Measurements from ENCODE around the gene ORM1.

The ORM1 gene

DNA sequence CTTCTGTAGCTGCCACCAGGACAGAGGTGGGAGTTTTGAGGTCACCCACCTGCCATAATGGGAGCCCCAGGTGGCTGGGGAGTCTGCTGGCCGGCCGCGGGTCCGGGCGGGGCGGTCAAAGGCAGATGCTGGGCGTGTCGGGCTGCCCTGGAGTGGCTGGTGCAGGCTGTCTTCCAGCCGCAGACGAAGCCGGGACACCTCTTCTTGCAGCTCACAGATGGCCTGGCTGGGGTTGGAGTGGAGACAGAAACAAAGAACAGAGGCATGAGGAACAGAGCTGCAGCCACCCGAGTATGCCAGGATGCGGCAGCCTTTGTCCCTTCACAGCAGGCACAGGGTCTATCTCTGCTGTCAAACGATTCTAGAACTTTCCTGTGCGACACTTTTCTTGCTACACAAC is 24.8 kb downstream of the ORM1 start:
- Histone ChIP-seq H3K4me3 (ENCODE audit: low read length) (no peak overlapping the region), H3K9me2 (replicated peaks; ENCODE audit: insufficient read depth, low read length) (no peaks in the 10 kb centered on the region), H3K27ac (ENCODE audit: low read length) (no peak overlapping the region), H4K20me1 (ENCODE audit: insufficient read depth, low read length) (no peaks in the 10 kb centered on the region), H3K4me1 (ENCODE audit: low read length) (no peaks in the 10 kb centered on the region), H3K36me3 (replicated peaks; ENCODE audit: insufficient read depth, low read length) (peaks cover 23% of the 10 kb centered on the region), H2AFZ (ENCODE audit: low read length) (no peak overlapping the region), H3K27me3 (replicated peaks; ENCODE audit: insufficient read depth, low read length) (no peaks in the 10 kb centered on the region), H3K79me2 (ENCODE audit: low read length) (peaks cover 5% of the 10 kb centered on the region; the same call in 1 of the 2 replicates), H3K9me3 (replicated peaks; ENCODE audit: insufficient read depth, low read length) (no peaks in the 10 kb centered on the region), H3K9ac (ENCODE audit: low read length) (no peak overlapping the region), H3K4me2 (ENCODE audit: low read depth, low read length) (no peak overlapping the region), H3F3A (ENCODE audit: insufficient read depth, low read length) (no peaks in the 10 kb centered on the region)
- TF ChIP-seq, protein P1, sequence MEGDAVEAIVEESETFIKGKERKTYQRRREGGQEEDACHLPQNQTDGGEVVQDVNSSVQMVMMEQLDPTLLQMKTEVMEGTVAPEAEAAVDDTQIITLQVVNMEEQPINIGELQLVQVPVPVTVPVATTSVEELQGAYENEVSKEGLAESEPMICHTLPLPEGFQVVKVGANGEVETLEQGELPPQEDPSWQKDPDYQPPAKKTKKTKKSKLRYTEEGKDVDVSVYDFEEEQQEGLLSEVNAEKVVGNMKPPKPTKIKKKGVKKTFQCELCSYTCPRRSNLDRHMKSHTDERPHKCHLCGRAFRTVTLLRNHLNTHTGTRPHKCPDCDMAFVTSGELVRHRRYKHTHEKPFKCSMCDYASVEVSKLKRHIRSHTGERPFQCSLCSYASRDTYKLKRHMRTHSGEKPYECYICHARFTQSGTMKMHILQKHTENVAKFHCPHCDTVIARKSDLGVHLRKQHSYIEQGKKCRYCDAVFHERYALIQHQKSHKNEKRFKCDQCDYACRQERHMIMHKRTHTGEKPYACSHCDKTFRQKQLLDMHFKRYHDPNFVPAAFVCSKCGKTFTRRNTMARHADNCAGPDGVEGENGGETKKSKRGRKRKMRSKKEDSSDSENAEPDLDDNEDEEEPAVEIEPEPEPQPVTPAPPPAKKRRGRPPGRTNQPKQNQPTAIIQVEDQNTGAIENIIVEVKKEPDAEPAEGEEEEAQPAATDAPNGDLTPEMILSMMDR (IDR thresholded peaks at IDR 0.05; ENCODE audit: low read length) = no peak
- TF ChIP-seq EZH2phosphoT487 (IDR thresholded peaks at IDR 0.05; ENCODE audit: low read length) = no peak
- no peak for TF ChIP-seq EZH2 (optimal IDR thresholded peaks at IDR 0.05; ENCODE audit: low read depth, low read length)
- DNase-seq = no peak

DNA sequence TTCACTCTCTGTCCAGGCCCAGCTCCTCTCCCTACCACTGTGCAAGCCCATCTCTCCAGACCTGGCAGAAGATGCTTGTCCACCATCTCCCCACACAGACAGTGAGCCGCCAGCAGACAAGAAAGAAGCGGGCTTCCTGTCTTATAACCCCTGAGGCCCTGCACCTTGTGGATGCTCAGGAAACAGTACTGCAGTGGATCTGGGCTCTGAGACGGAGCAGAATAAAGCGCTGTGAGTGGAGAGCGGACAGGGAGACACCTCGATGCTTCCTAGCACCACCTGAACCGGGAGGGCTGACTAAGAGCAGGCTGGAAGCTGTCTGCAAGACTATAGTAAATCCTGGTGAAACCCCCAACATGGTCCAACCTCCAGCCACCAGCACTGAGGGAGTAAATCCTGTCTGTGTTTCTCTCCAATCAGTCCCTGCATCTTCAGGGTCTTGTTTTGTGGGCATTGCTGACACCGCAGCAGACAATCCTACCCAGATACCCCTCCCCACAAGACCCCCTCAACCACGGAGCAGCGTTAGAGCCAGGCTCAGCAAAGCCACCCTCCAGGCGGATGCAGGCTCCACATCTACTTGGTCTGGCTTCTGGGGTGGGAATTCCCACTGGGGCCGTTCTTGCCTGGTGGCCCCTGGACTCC is 25.5 kb downstream of the ORM1 start:
- DNase-seq = no peak
- Histone ChIP-seq H3K9ac (ENCODE audit: low read length) (no peak overlapping the region), H3K9me2 (replicated peaks; ENCODE audit: insufficient read depth, low read length) (no peaks in the 10 kb centered on the region), H3K27ac (ENCODE audit: low read length) (no peak overlapping the region), H2AFZ (ENCODE audit: low read length) (no peak overlapping the region), H3K9me3 (replicated peaks; ENCODE audit: insufficient read depth, low read length) (no peaks in the 10 kb centered on the region), H3F3A (ENCODE audit: insufficient read depth, low read length) (no peaks in the 10 kb centered on the region), H4K20me1 (ENCODE audit: insufficient read depth, low read length) (no peaks in the 10 kb centered on the region), H3K27me3 (replicated peaks; ENCODE audit: insufficient read depth, low read length) (no peaks in the 10 kb centered on the region), H3K79me2 (ENCODE audit: low read length) (peaks cover 6% of the 10 kb centered on the region; the same call in 1 of the 2 replicates), H3K4me3 (ENCODE audit: low read length) (no peak overlapping the region), H3K36me3 (replicated peaks; ENCODE audit: insufficient read depth, low read length) (peaks cover 23% of the 10 kb centered on the region), H3K4me2 (ENCODE audit: low read depth, low read length) (no peak overlapping the region), H3K4me1 (ENCODE audit: low read length) (no peaks in the 10 kb centered on the region)
- TF ChIP-seq EZH2phosphoT487 (IDR thresholded peaks at IDR 0.05; ENCODE audit: low read length) (no peak), EZH2 (optimal IDR thresholded peaks at IDR 0.05; ENCODE audit: low read depth, low read length) (no peak)
- TF ChIP-seq, protein P1 (IDR thresholded peaks at IDR 0.05; ENCODE audit: low read length) = no peak

DNA sequence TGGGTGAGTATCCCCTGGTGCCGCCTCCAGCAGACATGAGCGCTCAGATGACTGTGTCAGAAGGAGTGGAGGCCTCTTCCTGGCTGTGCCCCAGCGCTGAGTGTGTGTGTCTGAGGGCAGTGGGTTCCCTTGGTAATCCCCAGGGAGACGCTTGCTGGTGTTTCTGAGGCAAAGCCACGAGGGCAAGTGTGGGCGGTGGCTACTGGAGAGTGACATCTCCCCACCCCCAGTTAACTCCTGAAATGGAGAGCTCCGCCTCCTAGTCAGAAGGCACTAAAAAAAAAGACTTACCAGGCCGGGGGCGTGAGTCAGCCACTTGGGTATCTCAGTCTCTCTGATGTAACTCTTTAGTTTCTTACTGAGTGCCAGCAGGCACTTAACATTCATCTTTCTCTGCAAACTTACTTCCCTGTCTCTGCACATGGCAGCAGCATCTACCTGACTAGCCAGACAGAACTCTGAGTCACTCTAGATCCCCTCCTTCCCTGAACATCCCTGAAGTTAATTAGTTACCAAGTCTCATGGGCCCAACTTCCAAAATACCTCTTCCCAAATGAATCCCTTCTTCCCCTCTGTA is 26.1 kb downstream of the ORM1 start:
- Histone ChIP-seq H3K36me3 (replicated peaks; ENCODE audit: insufficient read depth, low read length) (peaks cover 24% of the 10 kb centered on the region), H4K20me1 (ENCODE audit: insufficient read depth, low read length) (no peaks in the 10 kb centered on the region), H3K9me3 (replicated peaks; ENCODE audit: insufficient read depth, low read length) (no peaks in the 10 kb centered on the region), H3K9me2 (replicated peaks; ENCODE audit: insufficient read depth, low read length) (no peaks in the 10 kb centered on the region), H3K4me1 (ENCODE audit: low read length) (no peaks in the 10 kb centered on the region), H3K9ac (ENCODE audit: low read length) (no peak overlapping the region), H3K27ac (ENCODE audit: low read length) (no peak overlapping the region), H3K79me2 (ENCODE audit: low read length) (peaks cover 9% of the 10 kb centered on the region; the same call in 1 of the 2 replicates), H3K27me3 (replicated peaks; ENCODE audit: insufficient read depth, low read length) (no peaks in the 10 kb centered on the region), H3K4me2 (ENCODE audit: low read depth, low read length) (no peak overlapping the region), H3F3A (ENCODE audit: insufficient read depth, low read length) (0 out of 2 replicates have a peak, but pooled peaks cover 2% of the 10 kb centered on the region), H3K4me3 (ENCODE audit: low read length) (no peak overlapping the region), H2AFZ (ENCODE audit: low read length) (no peak overlapping the region)
- no peak for DNase-seq
- TF ChIP-seq, protein P1 (IDR thresholded peaks at IDR 0.05; ENCODE audit: low read length) = no peak
- TF ChIP-seq EZH2phosphoT487 (IDR thresholded peaks at IDR 0.05; ENCODE audit: low read length) (no peak), EZH2 (optimal IDR thresholded peaks at IDR 0.05; ENCODE audit: low read depth, low read length) (no peak)
